ENCODE data around the gene SEC23B. TPM values are rescaled to one million over a fixed set of nuclear protein-coding genes. Genes with fewer than 3 reads are reported as not detected.

Gene SEC23B
- polyA plus RNA-seq, 1 of the 3 experiments (the other 2 are of a cell fraction), result 55.2 TPM

- CTCF ChIA-PET, result no interaction called here
- POLR2A ChIA-PET, result no interaction called here
These were observed 29.9 kb upstream of the SEC23B start for GRCh38 chr20:18477821-18478220.

DNA sequence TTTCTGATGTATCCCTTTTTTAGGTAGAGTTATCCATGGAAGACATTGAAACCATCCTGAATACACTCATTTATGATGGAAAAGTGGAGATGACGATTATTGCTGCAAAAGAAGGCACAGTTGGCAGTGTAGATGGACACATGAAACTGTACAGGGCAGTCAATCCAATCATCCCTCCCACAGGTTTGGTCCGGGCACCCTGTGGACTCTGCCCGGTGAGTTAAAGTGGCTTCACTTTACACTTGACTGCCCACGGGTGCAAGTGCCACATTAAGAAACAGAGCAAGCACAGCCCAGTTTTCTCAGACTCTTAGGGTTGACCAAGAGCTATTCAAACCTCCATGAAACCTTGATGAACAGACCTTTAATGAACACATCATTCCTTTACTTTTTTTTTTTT is 26.1 kb upstream of the SEC23B start:
- CTCF ChIA-PET, result no interaction called here

More at GRCh38 chr20:18477821-18478220, 29.9 kb upstream of the SEC23B start:
- no peaks in the 10 kb centered on the region for H3K27me3 ChIP-seq (ENCODE audit: insufficient read depth)
- H3K4me1 ChIP-seq (ENCODE audit: control insufficient read depth in 1 of 2, insufficient read depth in 2 of 2, low read depth in 1 of 2, low read length in 1 of 2), result no peaks in the 10 kb centered on the region
- no peak overlapping the region for H2AFZ ChIP-seq (ENCODE audit: low read depth)
- TF ChIP-seq FOXM1 (IDR thresholded peaks at IDR 0.05; ENCODE audit: low read depth) (no peak), TAF1 (IDR thresholded peaks at IDR 0.05; ENCODE audit: borderline replicate concordance, low read depth, low read length) (no peak), CHD2 (IDR thresholded peaks at IDR 0.05; ENCODE audit: low read length, partially characterized antibody) (no peak), RAD21 (IDR thresholded peaks at IDR 0.05; ENCODE audit: low read length) (no peak)
- TF ChIP-seq, protein P1, sequence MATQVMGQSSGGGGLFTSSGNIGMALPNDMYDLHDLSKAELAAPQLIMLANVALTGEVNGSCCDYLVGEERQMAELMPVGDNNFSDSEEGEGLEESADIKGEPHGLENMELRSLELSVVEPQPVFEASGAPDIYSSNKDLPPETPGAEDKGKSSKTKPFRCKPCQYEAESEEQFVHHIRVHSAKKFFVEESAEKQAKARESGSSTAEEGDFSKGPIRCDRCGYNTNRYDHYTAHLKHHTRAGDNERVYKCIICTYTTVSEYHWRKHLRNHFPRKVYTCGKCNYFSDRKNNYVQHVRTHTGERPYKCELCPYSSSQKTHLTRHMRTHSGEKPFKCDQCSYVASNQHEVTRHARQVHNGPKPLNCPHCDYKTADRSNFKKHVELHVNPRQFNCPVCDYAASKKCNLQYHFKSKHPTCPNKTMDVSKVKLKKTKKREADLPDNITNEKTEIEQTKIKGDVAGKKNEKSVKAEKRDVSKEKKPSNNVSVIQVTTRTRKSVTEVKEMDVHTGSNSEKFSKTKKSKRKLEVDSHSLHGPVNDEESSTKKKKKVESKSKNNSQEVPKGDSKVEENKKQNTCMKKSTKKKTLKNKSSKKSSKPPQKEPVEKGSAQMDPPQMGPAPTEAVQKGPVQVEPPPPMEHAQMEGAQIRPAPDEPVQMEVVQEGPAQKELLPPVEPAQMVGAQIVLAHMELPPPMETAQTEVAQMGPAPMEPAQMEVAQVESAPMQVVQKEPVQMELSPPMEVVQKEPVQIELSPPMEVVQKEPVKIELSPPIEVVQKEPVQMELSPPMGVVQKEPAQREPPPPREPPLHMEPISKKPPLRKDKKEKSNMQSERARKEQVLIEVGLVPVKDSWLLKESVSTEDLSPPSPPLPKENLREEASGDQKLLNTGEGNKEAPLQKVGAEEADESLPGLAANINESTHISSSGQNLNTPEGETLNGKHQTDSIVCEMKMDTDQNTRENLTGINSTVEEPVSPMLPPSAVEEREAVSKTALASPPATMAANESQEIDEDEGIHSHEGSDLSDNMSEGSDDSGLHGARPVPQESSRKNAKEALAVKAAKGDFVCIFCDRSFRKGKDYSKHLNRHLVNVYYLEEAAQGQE (IDR thresholded peaks at IDR 0.05; ENCODE audit: low read depth, low read length), result no peak
- TF ChIP-seq, protein P2, sequence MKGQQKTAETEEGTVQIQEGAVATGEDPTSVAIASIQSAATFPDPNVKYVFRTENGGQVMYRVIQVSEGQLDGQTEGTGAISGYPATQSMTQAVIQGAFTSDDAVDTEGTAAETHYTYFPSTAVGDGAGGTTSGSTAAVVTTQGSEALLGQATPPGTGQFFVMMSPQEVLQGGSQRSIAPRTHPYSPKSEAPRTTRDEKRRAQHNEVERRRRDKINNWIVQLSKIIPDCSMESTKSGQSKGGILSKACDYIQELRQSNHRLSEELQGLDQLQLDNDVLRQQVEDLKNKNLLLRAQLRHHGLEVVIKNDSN (IDR thresholded peaks at IDR 0.05; ENCODE audit: borderline replicate concordance, low read depth), result no peak
- WGBS (ENCODE audit: low lambda C conversion rate), result 100% methylated on average over 1 of the region's 1 CpG
- DNase-seq, result no peak
- no peaks in the 10 kb centered on the region for H3K9me2 ChIP-seq
- H4K20me1 ChIP-seq (ENCODE audit: insufficient read depth), result no peaks in the 10 kb centered on the region
- peaks cover 8% of the 10 kb centered on the region for H3F3A ChIP-seq (replicated peaks; ENCODE audit: insufficient read depth)
- H3K27ac ChIP-seq (ENCODE audit: low read depth in 2 of 2, low read length in 1 of 2), result no peak overlapping the region
- no peak overlapping the region for H3K4me3 ChIP-seq (ENCODE audit: low read depth in 2 of 2, low read length in 1 of 2)
- H3K9me3 ChIP-seq, result no peaks in the 10 kb centered on the region
- H3K4me2 ChIP-seq, result no peak overlapping the region
- no peaks in the 10 kb centered on the region for H3K79me2 ChIP-seq (ENCODE audit: insufficient read depth)
- H3K36me3 ChIP-seq (replicated peaks in 1 of 2; ENCODE audit: control insufficient read depth in 1 of 2, insufficient read depth in 2 of 2, low read length in 1 of 2), result peaks cover 71 to 77% of the 10 kb centered on the region in 2 experiments
- no peak overlapping the region for H3K9ac ChIP-seq

More for the DNA sequence above, 26.1 kb upstream of the SEC23B start:
- Histone ChIP-seq H3K79me2 (ENCODE audit: insufficient read depth) (no peaks in the 10 kb centered on the region), H2AFZ (ENCODE audit: low read depth) (no peak overlapping the region), H4K20me1 (ENCODE audit: insufficient read depth) (no peaks in the 10 kb centered on the region), H3F3A (replicated peaks; ENCODE audit: insufficient read depth) (peaks cover 26% of the 10 kb centered on the region), H3K27me3 (ENCODE audit: insufficient read depth) (no peaks in the 10 kb centered on the region), H3K9me3 (no peaks in the 10 kb centered on the region), H3K4me3 (ENCODE audit: low read depth in 2 of 2, low read length in 1 of 2) (no peak overlapping the region), H3K36me3 (replicated peaks in 1 of 2; ENCODE audit: control insufficient read depth in 1 of 2, insufficient read depth in 2 of 2, low read length in 1 of 2) (peaks cover 61 to 71% of the 10 kb centered on the region in 2 experiments), H3K4me1 (ENCODE audit: control insufficient read depth in 1 of 2, insufficient read depth in 2 of 2, low read depth in 1 of 2, low read length in 1 of 2) (no peaks in the 10 kb centered on the region), H3K4me2 (no peak overlapping the region), H3K9me2 (no peaks in the 10 kb centered on the region), H3K27ac (ENCODE audit: low read depth in 2 of 2, low read length in 1 of 2) (no peak overlapping the region), H3K9ac (no peak overlapping the region)
- POLR2A ChIA-PET, result no interaction called here
- TF ChIP-seq RCOR1 (IDR thresholded peaks at IDR 0.05; ENCODE audit: low read length) (no peak), CTCF (IDR thresholded peaks at IDR 0.05) (no peak)
- DNase-seq, result no peak
- WGBS (ENCODE audit: low lambda C conversion rate), result 100% methylated on average over 2 of the region's 4 CpGs

Data from SK-N-SH (cell line).